K562 (cell line): Measurements from ENCODE around the gene TAF1D. TPM values are rescaled to one million over a fixed set of nuclear protein-coding genes. Genes with fewer than 3 reads are reported as not detected.

ENCODE experiments used
- BRF2 ChIP-seq: IDR thresholded peaks from 3 replicates; pipeline ENCODE4 v1.6.1; 2011; ENCODE audit warnings: borderline replicate concordance, mild to moderate bottlenecking; ENCODE audit not compliant: insufficient read length, insufficient read depth
- CBFA2T3 ChIP-seq: fragments of 450-650 bp; IDR thresholded peaks from 2 replicates; pipeline ENCODE4 v1.6.1; 2017
- CBX1 ChIP-seq: sonication (generic); IDR thresholded peaks from 2 replicates; pipeline ENCODE4 v1.6.1; 2016; ENCODE audit warnings: antibody characterized with exemption, low read depth, mild to moderate bottlenecking
- CHD2 ChIP-seq: IDR thresholded peaks from 2 replicates; pipeline ENCODE4 v1.6.1; 2011; ENCODE audit warnings: low read depth, low read length
- HEY1 ChIP-seq: fragments of 250-450 bp; sonication (Bioruptor Pico); IDR thresholded peaks from 2 replicates; pipeline ENCODE4 v1.5.0; 2020; ENCODE audit warnings: mild to moderate bottlenecking, moderate library complexity, borderline replicate concordance
- LCOR ChIP-seq: sonication (generic); formaldehyde crosslinking; IDR thresholded peaks from 2 replicates; pipeline ENCODE4 v1.8.0; 2022; ENCODE audit warnings: mild to moderate bottlenecking, missing genetic modification reagents
- MBD2 ChIP-seq: sonication (generic); IDR thresholded peaks from 2 replicates; pipeline ENCODE4 v1.6.1; 2016; ENCODE audit warnings: low read depth, borderline replicate concordance
- NR0B1 ChIP-seq: fragments of 450-650 bp; IDR thresholded peaks from one replicate; pipeline ENCODE4 v1.6.1; 2018; ENCODE audit warnings: mild to moderate bottlenecking, moderate library complexity; ENCODE audit not compliant: partially characterized antibody
- POLR2AphosphoS2 ChIP-seq: IDR thresholded peaks from 2 replicates; pipeline ENCODE4 v1.6.1; 2012; ENCODE audit warnings: low read length, improper control_type of control experiment
- POLR2AphosphoS5 ChIP-seq: IDR thresholded peaks from 2 replicates; pipeline ENCODE4 v1.6.1; 2011; ENCODE audit warnings: mild to moderate bottlenecking, low read depth, low read length, moderate library complexity; ENCODE audit not compliant: control insufficient read depth, insufficient read depth
- PRDM10 ChIP-seq: fragments of 450-650 bp; IDR thresholded peaks from 2 replicates; pipeline ENCODE4 v1.6.1; 2018; ENCODE audit not compliant: partially characterized antibody
- RFX1 ChIP-seq: fragments of 450-650 bp; IDR thresholded peaks from 2 replicates; pipeline ENCODE4 v1.6.1; 2016; ENCODE audit warnings: mild to moderate bottlenecking, moderate library complexity
- ZBTB43 ChIP-seq: sonication (generic); formaldehyde crosslinking; IDR thresholded peaks from 2 replicates; pipeline ENCODE4 v1.8.0; 2023; ENCODE audit warnings: mild to moderate bottlenecking, missing genetic modification reagents
- ZNF140 ChIP-seq: fragments of 250-450 bp; sonication (Bioruptor Pico); IDR thresholded peaks from 2 replicates; pipeline ENCODE4 v1.8.0; 2021; ENCODE audit warnings: moderate library complexity, mild to moderate bottlenecking, inconsistent platforms
- ZNF589 ChIP-seq: fragments of 200-800 bp; sonication (Bioruptor generic); IDR thresholded peaks from 2 replicates; pipeline ENCODE4 v1.6.1; 2016; ENCODE audit warnings: low read depth, missing genetic modification characterization, missing compliant biosample characterization
- ZNF717 ChIP-seq: fragments of 250-450 bp; sonication (Bioruptor Pico); IDR thresholded peaks from 2 replicates; pipeline ENCODE4 v1.5.0; 2021
- ZNF75A ChIP-seq: fragments of 450-650 bp; formaldehyde crosslinking; IDR thresholded peaks from 2 replicates; pipeline ENCODE4 v1.4.0; 2020; ENCODE audit warnings: mild to moderate bottlenecking
- ZNF830 ChIP-seq: fragments of 250-450 bp; sonication (Bioruptor Pico); IDR thresholded peaks from 2 replicates; pipeline ENCODE4 v1.5.0; 2021; ENCODE audit warnings: mild to moderate bottlenecking
- ZZZ3 ChIP-seq: fragments of 450-650 bp; IDR thresholded peaks from 2 replicates; pipeline ENCODE4 v1.6.1; 2016; ENCODE audit warnings: antibody characterized with exemption, mild to moderate bottlenecking, moderate library complexity
- polyA plus RNA-seq, 8 experiments: library from polyadenylated mRNA; depleted of rRNA in 4 of 8; stranded (reverse) in 5 of 8; unstranded in 3 of 8; fragments of >200 nt; fragmentation: Nextera tagmentation in 2 of 8; fragmentation: Illumina TruSeq in 1 of 8; extraction: Ambion mirVana in 2 of 8; extraction: Trizol in 1 of 8; gene quantifications; 2 replicates each; pipeline versions ENCODE4 v1.2.1 to v1.2.3, GENCODE V29; 2011 to 2014; ENCODE audit warnings: inconsistent platforms in 1 of 8, missing spikeins in 1 of 8
- total RNA-seq, 7 experiments: library from RNA; depleted of rRNA in 6 of 7; stranded (reverse); fragments of >200 nt in 6 of 7; fragmentation: Illumina TruSeq in 2 of 7; extraction: Trizol in 2 of 7; gene quantifications; 2 replicates each; pipeline versions ENCODE4 v1.2.1 to v1.2.3, GENCODE V29; 2011 to 2021; ENCODE audit warnings: low replicate concordance in 1 of 7

The TAF1D gene
- total and polyA plus RNA-seq, 9 of the 15 experiments (the other 6 are each of a cell fraction or from before 2014, with no cell fraction given), result 122 to 347 (median 250) TPM

GRCh38 chr11:93727985-93728791, 13.1 kb downstream of the TAF1D start (continued):
- TF ChIP-seq PRDM10 (no peak), RFX1 (no peak), BRF2 (no peak), NR0B1 (no peak), HEY1 (CRISPR knock-in tag) (no peak), ZBTB43 (no peak), ZNF75A (CRISPR knock-in tag) (no peak), ZNF589 (CRISPR knock-in tag) (no peak), CBFA2T3 (no peak), LCOR (no peak), ZNF830 (CRISPR knock-in tag) (no peak), POLR2AphosphoS2 (0 out of 2 replicates have a peak, but pooled peaks have one; percentile 2), CHD2 (peak; percentile 57; the same call in 1 of the 2 replicates), ZNF717 (CRISPR knock-in tag) (no peak), MBD2 (no peak), ZZZ3 (no peak), CBX1 (no peak), ZNF140 (CRISPR knock-in tag) (no peak), POLR2AphosphoS5 (peak; percentile 56)
- TF ChIP-seq, all 486 proteins: peak for 7
